DOHH2 (cell line): ENCODE results near the gene THEMIS2.
"Not testable (repeated sequence)": the region's sequence is repeated elsewhere in the genome, so short reads cannot be mapped to it uniquely, and the experiment has no call there.

ENCODE experiments used
- H3F3A ChIP-seq: fragments of 200-600 bp; sonication (generic), shearing (Covaris generic); 2 replicates; pipeline ENCODE4 v1.6.0; 2016; ENCODE audit warnings: antibody characterized with exemption, mild to moderate bottlenecking; ENCODE audit not compliant: control insufficient read depth, insufficient read depth
- H3K27ac ChIP-seq: fragments of 200-600 bp; sonication (generic); 2 replicates; pipeline ENCODE4 v1.5.1; 2014; ENCODE audit warnings: low read depth, mild to moderate bottlenecking, low read length, moderate library complexity
- H3K27me3 ChIP-seq: fragments of 200-600 bp; sonication (generic); 2 replicates; pipeline ENCODE4 v1.6.1; 2014; ENCODE audit warnings: mild to moderate bottlenecking, low read length, mixed read lengths; ENCODE audit not compliant: control insufficient read depth
- H3K36me3 ChIP-seq: fragments of 200-600 bp; sonication (generic); 2 replicates; pipeline ENCODE4 v1.6.1; 2014; ENCODE audit warnings: mild to moderate bottlenecking, low read length, moderate library complexity, mixed read lengths; ENCODE audit not compliant: control insufficient read depth
- H3K4me1 ChIP-seq: fragments of 200-600 bp; sonication (generic); 2 replicates; pipeline ENCODE4 v1.6.1; 2014; ENCODE audit warnings: mild to moderate bottlenecking, low read length, mixed read lengths; ENCODE audit not compliant: control insufficient read depth
- H3K4me2 ChIP-seq: fragments of 200-600 bp; sonication (generic); 2 replicates; pipeline ENCODE4 v1.6.0; 2014; ENCODE audit warnings: mild to moderate bottlenecking, low read length, moderate library complexity
- H3K4me3 ChIP-seq: fragments of 200-600 bp; sonication (generic); 2 replicates; pipeline ENCODE4 v1.5.1; 2014; ENCODE audit warnings: mild to moderate bottlenecking, low read length, mixed read lengths
- H3K79me2 ChIP-seq: fragments of 200-600 bp; sonication (generic); 2 replicates; pipeline ENCODE4 v1.6.1; 2014; ENCODE audit warnings: mild to moderate bottlenecking, low read length, mixed read lengths; ENCODE audit not compliant: control insufficient read depth
- H3K9me2 ChIP-seq: fragments of 200-600 bp; sonication (generic); replicated peaks from 2 replicates; pipeline ENCODE4 v1.6.1; 2014; ENCODE audit warnings: mild to moderate bottlenecking, low read length, mixed read lengths; ENCODE audit not compliant: control insufficient read depth
- H3K9me3 ChIP-seq: fragments of 200-600 bp; sonication (generic); 2 replicates; pipeline ENCODE4 v1.6.1; 2014; ENCODE audit warnings: antibody characterized with exemption, low read length, mixed read lengths; ENCODE audit not compliant: control insufficient read depth, insufficient read depth
- H4K20me1 ChIP-seq: fragments of 200-600 bp; sonication (generic); 2 replicates; pipeline ENCODE4 v1.6.0; 2014; ENCODE audit warnings: low read depth, mild to moderate bottlenecking, antibody characterized with exemption, low read length, moderate library complexity; ENCODE audit not compliant: control insufficient read depth, insufficient read depth
- CTCF ChIP-seq: fragments of 200-600 bp; sonication (generic); IDR thresholded peaks from one replicate; pipeline ENCODE4 v1.5.1; 2014; ENCODE audit warnings: antibody characterized with exemption, mild to moderate bottlenecking, low read depth, low read length; ENCODE audit not compliant: poor library complexity, severe bottlenecking
- EZH2phosphoT487 ChIP-seq: fragments of 200-600 bp; sonication (generic); IDR thresholded peaks from 2 replicates; pipeline ENCODE4 v1.6.1; 2017; ENCODE audit warnings: borderline replicate concordance, mild to moderate bottlenecking, antibody characterized with exemption, low read length, moderate library complexity, mixed read lengths

The THEMIS2 gene

GRCh38 chr1:27872059-27872801 is at the start of gene THEMIS2:
TSS of gene THEMIS2 (plus strand) at chr1:27872544. CDS start at chr1:27872572, 28 bp downstream.
- H3F3A ChIP-seq, result peaks cover 18% of the 10 kb centered on the region; the same call in 1 of the 2 replicates
- H3K27ac ChIP-seq, result no peak within 1 kb of the TSS
- peaks cover 61% of the 10 kb centered on the region for H3K4me1 ChIP-seq
- peak within 1 kb of the TSS; percentile 75 for H3K4me3 ChIP-seq
- H3K9me2 ChIP-seq, result no peaks in the 10 kb centered on the region
- peak within 1 kb of the TSS; percentile 88 for H3K4me2 ChIP-seq
- no peaks in the 10 kb centered on the region for H3K9me3 ChIP-seq
- H4K20me1 ChIP-seq, result no peaks in the 10 kb centered on the region
- H3K36me3 ChIP-seq, result no peaks in the 10 kb centered on the region
- no peaks in the 10 kb centered on the region for H3K79me2 ChIP-seq
- H3K27me3 ChIP-seq, result no peaks in the 10 kb centered on the region
- TF ChIP-seq CTCF (no peak), EZH2phosphoT487 (no peak)

- no peaks in the 10 kb centered on the region for H3K27me3 ChIP-seq
- no peaks in the 10 kb centered on the region for H3K4me1 ChIP-seq
- peaks cover 27% of the 10 kb centered on the region for H3F3A ChIP-seq
- H4K20me1 ChIP-seq, result no peaks in the 10 kb centered on the region
- peaks cover 20% of the 10 kb centered on the region for H3K36me3 ChIP-seq
- no peak for TF ChIP-seq EZH2phosphoT487
- no peak for TF ChIP-seq CTCF
- no peak overlapping the region for H3K4me2 ChIP-seq
- no peak overlapping the region for H3K4me3 ChIP-seq
- no peak overlapping the region for H3K27ac ChIP-seq
- H3K9me3 ChIP-seq, result no peaks in the 10 kb centered on the region
- no peaks in the 10 kb centered on the region for H3K79me2 ChIP-seq
- H3K9me2 ChIP-seq, result no peaks in the 10 kb centered on the region
Measured at GRCh38 chr1:27823784-27824183, 48.6 kb upstream of the THEMIS2 start.

- Histone ChIP-seq H3K9me2 (no peaks in the 10 kb centered on the region), H3K27ac (no peak overlapping the region), H3K27me3 (no peaks in the 10 kb centered on the region), H4K20me1 (no peaks in the 10 kb centered on the region), H3K4me1 (no peaks in the 10 kb centered on the region), H3F3A (peaks cover 28% of the 10 kb centered on the region), H3K79me2 (no peaks in the 10 kb centered on the region), H3K4me2 (no peak overlapping the region), H3K4me3 (no peak overlapping the region), H3K36me3 (peaks cover 16% of the 10 kb centered on the region), H3K9me3 (no peaks in the 10 kb centered on the region)
- TF ChIP-seq EZH2phosphoT487, result no peak
- no peak for TF ChIP-seq CTCF
Measured at GRCh38 chr1:27824411-27824810, 47.9 kb upstream of the THEMIS2 start.

- Histone ChIP-seq H3K4me1 (peaks cover 24% of the 10 kb centered on the region), H3K27ac (peak overlapping the region; percentile 67), H3K4me2 (peak overlapping the region; percentile 80), H3F3A (peaks cover 15% of the 10 kb centered on the region; the same call in 1 of the 2 replicates), H3K4me3 (peak overlapping the region; percentile 80), H3K36me3 (peaks cover 29% of the 10 kb centered on the region), H3K79me2 (peaks cover 42% of the 10 kb centered on the region)
- H3K9me2 ChIP-seq, H4K20me1 ChIP-seq, H3K27me3 ChIP-seq, H3K9me3 ChIP-seq: not testable (repeated sequence)
Measured at GRCh38 chr1:27829339-27829960, 42.9 kb upstream of the THEMIS2 start.
